Neuron (in vitro differentiated cells): ENCODE measurements around the gene CNTN5.
"Not testable (repeated sequence)": the region's sequence is repeated elsewhere in the genome, so short reads cannot be mapped to it uniquely, and the experiment has no call there.

Source experiments
- H2AFZ ChIP-seq: one replicate; pipeline ENCODE4 v1.6.1; 2013; ENCODE audit warnings: low read depth, mild to moderate bottlenecking, inconsistent platforms, low read length, moderate library complexity
- H3K27me3 ChIP-seq: one replicate; pipeline ENCODE4 v1.6.1; 2013; ENCODE audit warnings: low read length; ENCODE audit not compliant: insufficient read depth
- H3K36me3 ChIP-seq: one replicate; pipeline ENCODE4 v1.6.1; 2013; ENCODE audit warnings: low read length; ENCODE audit not compliant: insufficient read depth
- H3K4me1 ChIP-seq: one replicate; pipeline ENCODE4 v1.6.1; 2013; ENCODE audit warnings: low read length; ENCODE audit not compliant: insufficient read depth
- H3K4me3 ChIP-seq: 2 replicates; pipeline ENCODE4 v1.5.1; 2013; ENCODE audit warnings: mild to moderate bottlenecking, low read length, moderate library complexity
- H3K9me3 ChIP-seq: one replicate; pipeline ENCODE4 v1.6.1; 2013; ENCODE audit warnings: low read length

Gene CNTN5

GRCh38 chr11:100240025-100240539 is 1219.3 kb downstream of the CNTN5 start:
- Histone ChIP-seq H3K27me3 (no peaks in the 10 kb centered on the region), H3K36me3 (no peaks in the 10 kb centered on the region), H3K4me1 (no peaks in the 10 kb centered on the region), H3K9me3 (no peaks in the 10 kb centered on the region), H2AFZ (no peak overlapping the region), H3K4me3 (no peak overlapping the region)

GRCh38 chr11:100247704-100248103 is 1227.0 kb downstream of the CNTN5 start:
- no peak overlapping the region for H2AFZ ChIP-seq
- H3K4me1 ChIP-seq: no peaks in the 10 kb centered on the region
- no peak overlapping the region for H3K4me3 ChIP-seq
- no peaks in the 10 kb centered on the region for H3K27me3 ChIP-seq
- H3K9me3 ChIP-seq: no peaks in the 10 kb centered on the region
- H3K36me3 ChIP-seq: no peaks in the 10 kb centered on the region

GRCh38 chr11:100257238-100257803 is 1236.6 kb downstream of the CNTN5 start:
- H3K27me3 ChIP-seq: not testable (repeated sequence)

DNA sequence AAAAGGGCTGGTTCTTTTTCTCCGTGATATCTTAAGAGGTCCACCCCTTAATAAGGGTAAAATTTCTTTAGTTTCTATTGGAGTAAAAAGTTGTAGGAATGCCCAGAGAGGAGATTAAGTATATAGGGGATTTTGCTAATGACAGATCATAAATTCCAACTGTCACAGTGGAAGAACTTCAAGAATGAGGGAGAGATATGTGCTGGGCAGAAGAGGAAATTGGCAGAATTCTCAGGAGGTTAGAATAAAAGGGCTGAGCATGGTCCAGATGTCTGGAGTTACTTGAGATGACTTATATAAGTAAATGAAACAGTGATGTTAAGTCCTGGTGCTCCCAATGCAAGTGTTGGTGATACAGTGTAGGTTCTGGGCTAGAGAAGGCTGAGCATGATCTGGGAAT is 1248.8 kb downstream of the CNTN5 start:
- no peaks in the 10 kb centered on the region for H3K27me3 ChIP-seq
- no peaks in the 10 kb centered on the region for H3K9me3 ChIP-seq
- no peak overlapping the region for H3K4me3 ChIP-seq
- H2AFZ ChIP-seq: no peak overlapping the region
- no peaks in the 10 kb centered on the region for H3K36me3 ChIP-seq
- H3K4me1 ChIP-seq: no peaks in the 10 kb centered on the region

More at GRCh38 chr11:100257238-100257803, 1236.6 kb downstream of the CNTN5 start:
- H3K36me3 ChIP-seq, H3K4me3 ChIP-seq, H3K4me1 ChIP-seq, H2AFZ ChIP-seq, H3K9me3 ChIP-seq: not testable (repeated sequence)

DNA sequence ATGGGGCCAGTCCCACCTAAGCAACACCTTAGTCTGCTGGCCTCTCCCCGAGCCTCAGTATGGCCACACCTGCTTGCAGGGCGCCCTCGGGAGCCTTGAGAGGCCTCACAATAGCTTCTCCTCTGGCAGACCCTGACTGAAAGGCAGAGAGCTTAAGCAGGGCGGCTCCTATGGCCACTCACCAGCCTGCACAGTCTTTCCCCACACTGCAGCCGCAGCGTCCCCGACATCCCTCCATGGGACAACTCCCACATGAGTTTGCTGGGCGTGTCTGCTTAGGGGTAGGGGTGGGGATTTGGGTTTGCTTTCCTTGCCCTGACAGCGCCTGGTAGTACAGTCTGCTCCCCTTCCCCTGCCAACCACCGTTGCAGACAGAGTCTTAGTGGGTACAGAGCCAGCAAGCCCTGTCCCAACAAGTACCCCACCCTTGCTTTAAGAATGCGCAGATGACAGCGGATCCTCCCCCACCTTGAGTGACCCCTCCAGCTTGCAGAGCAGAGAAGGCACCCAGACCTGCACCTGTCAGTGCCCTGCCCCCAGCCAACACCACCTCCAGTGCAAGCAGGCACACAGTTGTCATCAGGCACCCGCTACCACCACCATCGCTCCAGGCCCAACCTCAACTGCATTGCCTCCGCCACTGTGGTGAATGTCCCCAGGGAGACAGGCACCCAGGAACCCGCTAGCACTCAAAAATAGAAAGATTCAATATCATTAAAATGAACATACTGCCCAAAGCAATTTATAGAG is 1252.5 kb downstream of the CNTN5 start:
- Histone ChIP-seq H3K4me3 (no peak overlapping the region), H3K4me1 (no peaks in the 10 kb centered on the region), H3K27me3 (no peaks in the 10 kb centered on the region), H3K9me3 (no peaks in the 10 kb centered on the region), H2AFZ (no peak overlapping the region), H3K36me3 (no peaks in the 10 kb centered on the region)

GRCh38 chr11:100274466-100274865 is 1253.7 kb downstream of the CNTN5 start:
- H3K4me1 ChIP-seq, H2AFZ ChIP-seq, H3K4me3 ChIP-seq, H3K27me3 ChIP-seq, H3K36me3 ChIP-seq, H3K9me3 ChIP-seq: not testable (repeated sequence)

DNA sequence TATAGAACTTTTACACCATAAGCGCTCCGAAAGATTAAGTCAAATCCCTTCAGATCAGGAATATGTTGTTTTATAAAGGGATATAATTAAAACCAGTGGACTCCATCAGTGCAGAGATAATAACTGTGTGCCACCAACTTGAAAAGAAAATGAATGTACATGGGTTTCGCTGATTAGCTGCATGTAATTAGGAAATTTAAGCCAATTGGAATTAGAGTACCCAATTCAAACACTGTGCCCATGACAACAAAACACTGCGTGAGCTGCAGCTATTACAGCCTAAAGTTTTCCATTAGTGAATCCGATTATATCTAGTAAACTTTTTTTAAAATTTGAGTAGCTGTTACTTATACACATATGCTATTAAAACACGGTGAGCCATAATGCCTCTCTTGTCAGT is 1274.0 kb downstream of the CNTN5 start:
- Histone ChIP-seq H3K4me3 (no peak overlapping the region), H3K4me1 (peaks cover 25% of the 10 kb centered on the region), H3K27me3 (no peaks in the 10 kb centered on the region), H3K36me3 (no peaks in the 10 kb centered on the region), H2AFZ (no peak overlapping the region), H3K9me3 (no peaks in the 10 kb centered on the region)

- Histone ChIP-seq H3K4me3 (no peak overlapping the region), H3K9me3 (no peaks in the 10 kb centered on the region), H3K27me3 (no peaks in the 10 kb centered on the region), H2AFZ (no peak overlapping the region), H3K4me1 (peaks cover 25% of the 10 kb centered on the region), H3K36me3 (no peaks in the 10 kb centered on the region)
These were observed 1275.4 kb downstream of the CNTN5 start for GRCh38 chr11:100296051-100296679.

DNA sequence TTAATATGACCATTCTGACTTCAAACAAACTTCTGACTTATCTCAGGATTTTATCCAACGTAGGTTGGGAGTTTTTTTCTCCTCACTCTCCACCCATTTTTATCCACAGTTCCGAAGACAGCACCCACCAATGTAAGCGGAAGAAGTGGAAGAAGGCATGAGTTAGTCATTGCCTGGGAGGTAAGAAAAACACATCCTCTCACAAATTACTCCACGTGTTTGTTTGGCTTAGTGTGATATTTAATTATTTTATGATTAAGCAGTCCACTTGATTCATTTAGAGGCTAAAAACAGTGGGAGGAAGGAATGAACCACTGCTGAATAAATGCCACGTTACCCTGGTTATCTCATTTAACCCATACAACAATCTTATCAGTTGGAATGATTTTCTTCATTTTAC is 1276.8 kb downstream of the CNTN5 start:
- no peaks in the 10 kb centered on the region for H3K27me3 ChIP-seq
- peaks cover 25% of the 10 kb centered on the region for H3K4me1 ChIP-seq
- H3K9me3 ChIP-seq: no peaks in the 10 kb centered on the region
- no peak overlapping the region for H2AFZ ChIP-seq
- no peak overlapping the region for H3K4me3 ChIP-seq
- H3K36me3 ChIP-seq: no peaks in the 10 kb centered on the region

DNA sequence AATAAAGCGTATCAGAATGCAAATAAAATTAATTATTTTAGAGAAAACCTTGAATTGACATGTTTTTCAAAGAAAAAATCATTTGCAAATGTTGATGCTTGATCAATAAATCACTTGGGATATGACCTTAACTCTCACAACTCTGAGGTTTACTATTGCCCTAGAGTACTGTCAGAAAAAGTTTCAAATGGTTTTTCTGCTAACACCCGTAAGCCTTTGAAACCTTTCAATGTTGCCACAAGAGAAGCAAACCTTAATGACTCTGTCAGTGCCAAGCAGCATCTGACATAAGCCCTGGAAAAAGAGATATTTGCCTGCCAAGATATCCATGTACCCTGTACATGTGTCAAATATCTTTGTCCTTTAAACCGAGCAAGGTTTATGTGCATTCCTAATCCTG is 1282.1 kb downstream of the CNTN5 start:
- H3K27me3 ChIP-seq: no peaks in the 10 kb centered on the region
- H3K4me1 ChIP-seq: peaks cover 6% of the 10 kb centered on the region
- no peak overlapping the region for H2AFZ ChIP-seq
- no peak overlapping the region for H3K4me3 ChIP-seq
- no peaks in the 10 kb centered on the region for H3K9me3 ChIP-seq
- H3K36me3 ChIP-seq: no peaks in the 10 kb centered on the region

DNA sequence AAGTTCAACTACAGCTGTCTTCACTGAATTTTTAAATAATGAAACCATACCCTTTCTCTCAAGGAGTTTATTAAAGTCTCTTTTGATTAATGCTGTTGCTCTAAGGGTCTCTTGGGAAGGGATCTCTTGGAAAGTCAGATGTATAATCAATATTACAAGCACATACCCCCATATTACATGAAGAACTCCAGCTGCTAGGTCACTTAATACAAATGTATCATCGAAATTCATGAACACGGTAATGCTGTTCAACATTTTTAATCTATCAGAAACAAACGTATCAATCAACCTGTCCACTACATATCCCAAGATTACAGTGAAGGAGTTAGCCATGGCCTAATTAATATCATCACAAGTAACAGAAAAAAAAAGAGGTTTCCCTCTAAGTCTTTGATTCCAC is 1283.1 kb downstream of the CNTN5 start:
- no peaks in the 10 kb centered on the region for H3K27me3 ChIP-seq
- H2AFZ ChIP-seq: no peak overlapping the region

DNA sequence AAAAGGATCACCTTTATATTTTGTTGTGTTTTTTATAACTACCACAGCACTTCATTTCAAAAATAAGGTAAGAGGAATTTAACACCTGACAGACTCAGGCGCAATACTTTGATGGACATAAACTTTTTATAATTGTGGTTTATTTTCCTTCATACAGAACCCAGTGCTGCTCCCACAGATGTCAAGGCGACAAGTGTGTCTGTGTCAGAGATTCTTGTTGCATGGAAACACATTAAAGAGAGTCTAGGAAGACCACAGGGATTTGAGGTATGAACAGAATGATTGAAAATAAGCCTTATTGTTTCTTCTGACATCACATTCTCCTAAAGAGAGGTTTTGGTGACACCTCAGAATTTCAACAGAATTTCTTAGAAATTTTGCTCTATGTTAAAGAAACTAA is 1287.5 kb downstream of the CNTN5 start:
- H3K9me3 ChIP-seq: no peaks in the 10 kb centered on the region
- no peaks in the 10 kb centered on the region for H3K36me3 ChIP-seq
- peaks cover 9% of the 10 kb centered on the region for H3K4me1 ChIP-seq
- no peak overlapping the region for H3K4me3 ChIP-seq
- no peak overlapping the region for H2AFZ ChIP-seq
- no peaks in the 10 kb centered on the region for H3K27me3 ChIP-seq

More for the DNA sequence above, 1283.1 kb downstream of the CNTN5 start:
- H3K4me3 ChIP-seq: no peak overlapping the region
- peaks cover 7% of the 10 kb centered on the region for H3K4me1 ChIP-seq
- no peaks in the 10 kb centered on the region for H3K9me3 ChIP-seq
- H3K36me3 ChIP-seq: no peaks in the 10 kb centered on the region

DNA sequence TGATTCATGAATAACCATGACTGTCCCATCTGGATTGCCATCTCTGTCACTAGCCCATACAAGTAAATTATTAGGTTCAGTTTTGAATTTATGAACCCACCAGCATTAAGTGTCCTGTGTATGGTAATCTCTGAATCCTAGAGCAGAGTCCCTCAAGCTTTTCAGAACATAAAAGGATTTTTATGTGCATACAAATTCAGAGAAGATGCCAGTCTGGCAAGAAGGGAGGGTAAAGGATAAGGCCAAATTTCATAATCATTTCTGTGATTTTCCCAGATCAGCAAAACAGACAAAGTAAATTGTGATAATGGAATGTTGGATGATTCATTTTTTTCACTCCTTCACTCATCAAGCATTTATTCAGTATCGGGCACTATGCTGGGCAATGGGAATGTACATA is 1295.2 kb downstream of the CNTN5 start:
- H2AFZ ChIP-seq: no peak overlapping the region
- H3K4me3 ChIP-seq: no peak overlapping the region
- no peaks in the 10 kb centered on the region for H3K36me3 ChIP-seq
- no peaks in the 10 kb centered on the region for H3K9me3 ChIP-seq
- H3K4me1 ChIP-seq: peaks cover 7% of the 10 kb centered on the region
- no peaks in the 10 kb centered on the region for H3K27me3 ChIP-seq
